GM18867 (cell line): ENCODE data around the gene IL1R2.

ENCODE experiments used
- ATAC-seq: cut with Tn5 transposase; IDR thresholded peaks from one replicate; pipeline ENCODE4 v1.9.1; 2021; ENCODE audit warnings: mild to moderate bottlenecking, moderate library complexity; ENCODE audit not compliant: unreplicated experiment

Gene IL1R2

DNA sequence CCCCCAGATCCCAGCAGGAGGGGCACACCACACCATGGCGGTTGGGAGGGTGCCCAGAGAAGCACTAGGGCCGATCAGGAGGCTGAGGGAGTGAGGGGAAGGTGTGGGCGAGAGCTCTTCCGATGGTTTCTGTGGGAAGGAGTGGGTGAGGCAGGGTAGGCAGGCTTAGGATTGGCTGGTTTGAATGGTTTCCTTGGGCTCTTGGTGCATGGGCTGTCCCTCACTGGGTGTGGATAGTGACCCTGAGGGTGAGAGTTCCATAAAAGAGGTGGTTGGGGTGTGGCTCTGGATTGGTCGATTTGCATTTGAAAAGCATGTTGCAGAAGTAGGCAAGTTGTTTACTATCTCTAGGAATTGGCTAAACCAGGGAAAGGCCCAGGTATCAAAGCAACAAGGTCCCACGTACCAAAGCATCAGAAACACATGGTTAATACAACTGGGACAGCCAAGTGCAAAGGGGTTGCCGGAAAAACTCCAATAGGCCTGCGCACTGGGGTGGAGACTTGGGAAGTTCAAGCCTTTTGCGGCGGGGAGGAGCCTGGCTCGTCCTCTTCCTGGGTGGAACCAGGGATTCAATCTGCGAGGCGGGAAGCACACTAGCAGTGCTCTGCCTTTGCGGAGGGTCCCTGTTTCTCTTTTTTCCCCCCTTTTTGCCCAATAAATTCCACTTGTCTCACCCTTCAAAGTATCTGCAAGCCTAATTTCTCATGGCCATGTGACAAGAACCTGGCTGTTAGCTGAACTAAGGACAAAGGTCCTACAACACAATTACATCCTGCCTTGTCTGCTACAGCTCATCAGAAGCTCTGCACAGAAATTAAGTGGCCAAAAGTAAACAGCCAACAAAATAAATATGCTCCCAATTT is 43.2 kb downstream of the IL1R2 start:
- ATAC-seq, result no peak

DNA sequence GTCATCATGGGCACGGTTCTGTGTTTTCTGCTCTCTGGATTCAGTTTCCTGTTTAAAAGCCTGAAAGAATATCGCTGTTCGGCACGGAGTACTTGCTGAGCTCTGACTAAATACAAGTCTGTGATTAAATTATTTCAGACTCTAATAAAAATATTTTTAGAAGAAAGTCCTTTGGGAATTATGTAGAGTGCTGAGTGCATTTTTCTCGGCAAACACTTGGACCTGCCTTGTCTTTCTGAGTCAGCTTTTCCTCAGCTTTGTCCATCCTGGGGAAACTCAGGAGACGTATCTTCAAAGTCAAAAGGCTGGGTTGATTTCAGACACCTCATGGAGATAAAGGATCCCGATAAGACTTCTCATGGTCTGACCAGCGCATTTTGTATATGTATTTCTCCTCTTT is 45.9 kb downstream of the IL1R2 start:
- no peak for ATAC-seq

DNA sequence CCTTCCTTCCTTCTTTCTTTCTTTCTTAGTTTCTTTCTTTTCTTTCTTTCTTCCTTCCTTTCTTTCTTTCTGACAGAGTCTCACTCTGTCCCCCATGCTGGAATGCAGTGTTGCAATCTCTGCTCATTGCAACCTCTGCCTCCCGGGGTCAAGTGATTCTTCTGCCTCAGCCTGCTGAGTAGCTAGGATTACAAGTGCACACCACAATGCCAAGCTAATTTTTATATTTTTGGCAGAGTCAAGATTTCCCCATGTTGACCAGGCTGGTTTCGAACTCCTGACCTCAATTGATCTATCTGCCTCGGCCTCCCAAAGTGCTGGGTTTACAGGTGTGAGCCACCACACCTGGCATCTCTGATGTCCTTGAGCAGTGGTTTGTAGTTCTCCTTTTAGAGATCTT is 48.5 kb downstream of the IL1R2 start:
- no peak for ATAC-seq

DNA sequence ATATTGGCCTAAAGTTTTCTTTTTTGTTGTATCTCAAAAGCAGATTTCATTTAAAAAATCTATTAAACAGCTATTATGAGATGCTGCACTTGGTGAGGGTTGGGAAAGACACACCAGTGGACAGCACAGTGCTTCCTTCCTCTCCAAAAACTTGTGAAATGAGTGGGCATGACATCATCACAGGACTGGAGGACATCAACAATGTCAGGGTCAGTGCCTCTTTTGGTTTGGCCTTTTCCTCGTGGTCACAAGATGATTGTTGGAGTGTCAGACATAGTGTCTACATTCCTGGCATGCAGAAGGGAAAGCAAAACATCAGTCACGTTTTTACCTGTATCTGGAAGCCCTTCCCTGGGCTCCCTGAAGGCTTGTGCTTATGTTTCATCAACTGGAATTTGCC is 49.6 kb downstream of the IL1R2 start:
- no peak for ATAC-seq

DNA sequence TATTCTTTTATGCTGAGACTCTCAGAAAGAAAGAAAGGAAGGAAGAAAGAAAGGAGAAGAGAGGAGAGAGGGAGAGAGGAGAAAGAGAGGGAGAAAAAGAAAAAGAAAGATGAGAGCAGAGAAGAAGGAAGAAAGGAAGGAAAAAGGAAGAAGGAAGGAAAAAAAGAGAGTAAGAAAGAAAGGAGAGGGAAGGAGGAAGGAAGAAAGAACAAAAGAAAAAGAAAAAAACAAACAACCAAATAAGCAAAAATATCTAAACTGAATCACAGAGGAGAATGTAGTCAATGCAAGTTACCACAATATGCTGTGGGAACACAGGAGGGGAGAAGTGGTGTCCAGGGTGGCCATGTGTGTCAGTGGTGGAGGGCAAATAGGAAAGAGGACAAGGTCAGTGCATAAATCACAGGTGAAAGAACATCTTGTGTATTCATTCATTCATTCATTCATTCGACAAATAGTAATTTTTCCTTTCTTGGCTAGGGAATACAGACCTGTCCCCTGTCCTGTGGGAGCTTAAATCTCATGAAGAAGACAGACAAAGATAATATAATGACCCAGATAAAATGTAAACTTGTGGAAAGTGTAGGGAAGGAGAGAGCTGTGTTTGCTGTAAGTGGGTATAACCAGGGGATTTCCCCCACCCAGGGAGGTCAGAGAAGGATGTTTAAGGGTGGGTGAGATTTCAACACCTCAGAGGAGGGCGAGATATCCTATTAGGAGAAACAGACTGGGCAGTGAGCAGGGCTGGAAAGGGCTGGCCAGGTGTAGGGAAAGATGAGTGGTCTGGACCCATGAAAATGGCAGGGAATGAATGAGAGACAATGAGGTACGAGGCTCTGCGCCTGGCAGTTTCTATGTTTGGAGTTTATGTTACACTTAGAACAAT is 50.7 kb downstream of the IL1R2 start:
- no peak for ATAC-seq

DNA sequence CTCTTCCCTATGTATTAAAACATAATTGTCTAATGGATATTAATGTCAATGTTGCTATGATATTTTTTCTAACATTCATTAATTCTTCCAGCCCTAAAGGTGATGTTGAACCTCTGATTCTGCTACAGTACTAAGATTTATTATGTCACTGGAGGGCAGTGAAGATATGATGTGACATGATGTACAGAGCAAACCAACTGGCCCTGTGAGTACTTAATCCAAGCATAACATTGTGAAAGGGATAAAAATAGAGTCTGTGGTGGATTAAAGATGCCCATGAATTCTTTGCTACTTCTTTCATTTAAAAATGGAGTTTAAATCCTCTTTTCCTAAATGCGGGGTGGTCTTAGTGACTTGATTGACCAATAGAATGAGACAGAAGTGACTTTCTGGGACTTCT is 51.8 kb downstream of the IL1R2 start:
- no peak for ATAC-seq

DNA sequence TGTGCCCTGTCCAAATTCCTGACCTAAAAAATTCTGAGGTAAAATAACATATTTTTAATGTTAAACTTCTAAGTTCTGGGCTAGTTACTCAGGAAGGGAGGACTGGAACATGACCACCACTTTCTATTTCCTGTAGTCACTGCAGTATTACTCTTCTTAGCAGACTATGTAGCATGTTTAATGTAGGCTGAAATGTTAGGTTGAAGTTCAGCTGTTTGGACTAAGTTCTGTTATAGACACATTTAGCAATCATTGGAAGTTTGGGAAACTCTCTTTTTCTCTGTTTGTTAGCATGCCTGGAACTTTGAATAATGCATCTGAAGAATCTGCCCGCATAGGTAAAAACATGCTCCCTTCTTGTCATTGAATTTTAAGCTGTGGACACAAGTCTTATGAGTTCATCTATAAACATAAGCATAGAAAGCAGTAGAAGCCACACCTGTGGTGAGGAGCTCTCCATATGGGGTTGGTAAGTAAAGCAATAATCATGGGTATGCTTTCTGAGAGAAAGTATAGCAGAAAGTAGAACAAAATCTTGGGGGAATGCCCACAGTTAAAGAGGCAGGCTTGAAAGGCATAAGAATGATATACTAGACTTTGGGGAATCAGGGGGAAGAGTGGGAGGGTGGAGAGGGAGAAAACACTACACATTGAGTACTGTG is 52.6 kb downstream of the IL1R2 start:
- ATAC-seq, result no peak

DNA sequence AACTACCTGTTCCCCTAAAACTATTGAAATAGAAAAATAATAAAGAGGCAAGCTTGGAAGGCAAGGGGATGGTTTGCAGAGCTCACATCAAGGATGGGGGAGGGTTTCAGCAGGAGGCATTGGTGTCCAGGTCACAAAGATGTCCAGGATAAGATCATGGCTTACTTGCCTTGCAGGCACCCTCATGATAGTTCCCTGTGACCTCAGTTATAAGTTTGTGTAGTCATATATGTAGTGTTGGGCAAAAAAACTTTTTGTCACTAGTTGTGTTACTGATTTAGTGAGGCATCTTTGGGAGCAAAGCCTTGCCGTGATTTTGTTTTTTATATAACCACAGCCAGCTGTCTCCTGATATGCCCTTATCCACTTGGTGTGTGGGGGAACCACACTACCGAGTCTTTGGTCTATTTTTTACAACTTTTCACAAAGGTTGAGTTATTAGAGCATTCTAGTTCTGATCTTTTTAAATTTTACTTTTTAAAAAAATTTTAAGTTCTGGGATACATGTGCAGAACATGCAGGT is 53.3 kb downstream of the IL1R2 start:
- no peak for ATAC-seq

GRCh38 chr2:102045697-102046096 is 53.9 kb downstream of the IL1R2 start:
- no peak for ATAC-seq

- ATAC-seq, result no peak
Measured at GRCh38 chr2:102046135-102046986, 54.6 kb downstream of the IL1R2 start.

DNA sequence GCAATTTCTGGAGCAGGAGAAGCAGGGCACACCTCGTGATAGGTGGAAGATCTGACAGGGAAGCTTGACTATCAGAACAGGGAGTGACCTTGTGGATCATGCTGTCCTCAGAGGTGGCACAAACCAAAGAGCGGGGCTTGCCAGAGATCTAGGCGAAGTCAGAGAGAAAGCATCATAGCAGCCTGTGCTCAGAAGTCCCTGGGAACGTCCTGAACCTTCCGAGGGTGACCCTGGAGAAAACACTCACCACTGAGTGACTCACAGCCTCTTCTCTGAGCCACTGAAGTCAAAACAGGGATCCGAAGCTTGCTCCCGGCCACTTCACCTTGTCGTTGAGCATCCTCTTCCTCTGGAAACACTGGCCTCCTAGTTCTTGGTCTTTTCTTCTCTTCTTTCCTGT is 56.7 kb downstream of the IL1R2 start:
- ATAC-seq, result no peak

DNA sequence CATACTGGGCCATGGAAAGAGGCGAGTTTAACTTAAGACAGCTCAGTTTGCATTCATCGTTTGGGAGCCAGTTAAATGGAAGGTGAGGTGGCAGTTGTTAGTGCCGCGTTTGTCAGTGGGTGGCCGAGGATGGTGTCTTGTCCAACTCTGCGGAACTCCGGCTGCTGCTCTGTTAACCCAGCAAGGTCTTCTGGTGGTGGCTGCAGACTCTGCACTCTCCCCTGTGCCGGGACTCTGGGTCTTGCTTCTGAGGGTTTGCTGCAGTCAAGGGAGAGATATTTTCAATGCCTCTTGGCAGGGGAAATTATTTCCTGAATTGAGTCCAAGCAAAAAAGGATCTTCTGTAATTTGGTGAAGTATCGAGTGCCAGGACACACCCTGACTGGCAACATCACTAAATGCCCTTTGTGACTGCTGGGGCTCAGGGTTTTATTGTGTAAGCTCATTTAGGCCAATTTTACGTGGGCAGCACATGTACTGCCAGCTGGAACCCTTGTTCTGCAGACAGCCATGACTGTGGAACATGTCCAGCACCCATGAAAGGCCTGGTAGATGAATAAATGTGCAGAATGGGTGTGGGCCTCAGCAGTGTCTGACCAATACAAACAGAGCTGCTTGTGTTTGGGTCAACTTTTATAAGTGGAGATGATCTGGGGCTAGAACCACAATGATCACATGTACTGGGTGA is 58.1 kb downstream of the IL1R2 start:
- no peak for ATAC-seq

DNA sequence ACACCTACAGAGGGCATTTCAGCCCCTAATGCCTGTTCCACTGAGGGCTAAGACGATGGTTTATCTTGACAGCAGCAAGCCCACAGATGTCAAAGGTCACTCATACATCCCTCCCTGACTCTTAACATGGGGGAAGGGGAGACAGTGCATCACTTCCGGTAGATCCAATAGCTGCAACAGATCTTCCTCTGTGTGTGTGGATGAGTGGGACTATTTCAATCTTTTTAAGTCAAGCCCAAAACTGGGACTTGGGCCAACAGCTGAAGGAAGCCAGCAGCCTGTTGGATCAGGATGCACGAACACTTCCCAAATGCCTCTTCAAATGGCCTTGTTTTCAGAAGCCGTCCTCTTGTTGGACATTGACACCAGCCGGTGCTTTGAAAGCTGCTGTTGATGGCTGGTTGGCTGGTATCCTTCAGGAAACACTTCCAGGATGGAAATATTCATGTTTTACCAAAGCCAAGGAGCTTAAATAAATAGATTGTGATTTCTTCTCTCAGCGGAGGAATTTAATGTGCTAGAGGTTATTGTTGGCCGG is 59.2 kb downstream of the IL1R2 start:
- ATAC-seq, result no peak

GRCh38 chr2:102051692-102052277 is 60.0 kb downstream of the IL1R2 start:
- ATAC-seq, result no peak

- no peak for ATAC-seq
Measured at GRCh38 chr2:102052365-102052764, 60.6 kb downstream of the IL1R2 start.

DNA sequence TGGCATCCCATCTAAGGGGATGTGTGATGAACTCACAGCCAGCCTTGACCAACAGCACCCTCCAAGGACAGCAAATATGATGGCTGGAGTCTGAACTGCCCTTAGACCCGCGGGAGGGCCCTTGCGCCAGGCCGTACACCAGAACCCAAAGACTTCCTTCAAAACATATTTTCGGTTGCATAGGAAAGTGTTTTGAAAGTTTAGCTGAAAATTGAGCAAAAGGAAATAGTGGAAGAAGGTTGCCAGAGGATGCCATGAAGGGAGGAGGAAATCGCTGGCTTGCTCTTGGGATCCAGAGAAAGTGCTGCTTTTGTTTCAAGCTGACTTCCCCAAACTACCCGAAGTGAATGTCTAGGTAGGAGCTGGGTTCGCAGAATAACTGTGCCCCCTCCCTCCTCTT is 61.3 kb downstream of the IL1R2 start:
- no peak for ATAC-seq

- no peak for ATAC-seq
Measured at GRCh38 chr2:102055346-102055990, 63.7 kb downstream of the IL1R2 start.

- no peak for ATAC-seq
Measured at GRCh38 chr2:102056079-102056581, 64.4 kb downstream of the IL1R2 start.
